ENCODE results near the gene FBXL20. TPM values are rescaled to one million over a fixed set of nuclear protein-coding genes. Genes with fewer than 3 reads are reported as not detected.

The FBXL20 gene
- total and polyA plus RNA-seq, 2 of the 8 experiments (the other 6 are each of a cell fraction or from before 2014, with no cell fraction given) = 5.5 to 11.0 TPM

- H4K20me1 ChIP-seq (replicated peaks in 1 of 2; ENCODE audit: control insufficient read depth in 1 of 2, insufficient read depth in 2 of 2, low read length in 2 of 2) = no peaks in the 10 kb centered on the region
- no peak overlapping the region for H3K14ac ChIP-seq (ENCODE audit: insufficient read length)
- H3K79me2 ChIP-seq (ENCODE audit: control insufficient read depth in 1 of 2, insufficient read depth in 2 of 2, low read length in 2 of 2) = no peaks in the 10 kb centered on the region
- no peak overlapping the region for H2BK5ac ChIP-seq (ENCODE audit: low read depth, low read length)
- no peaks in the 10 kb centered on the region for H3K36me3 ChIP-seq (ENCODE audit: control insufficient read depth in 2 of 4, insufficient read depth in 4 of 4, low read length in 3 of 4)
- no peaks in the 10 kb centered on the region for H3K27me3 ChIP-seq (replicated peaks in 1 of 4; ENCODE audit: control insufficient read depth in 3 of 4, extremely low read depth in 1 of 4, insufficient read depth in 3 of 4, low read length in 3 of 4)
- no peak overlapping the region for H3K56ac ChIP-seq (replicated peaks; ENCODE audit: insufficient read length, low read depth, low read length)
- H2BK120ac ChIP-seq (replicated peaks; ENCODE audit: low read depth, low read length) = no peak overlapping the region
- no peak overlapping the region for H4K8ac ChIP-seq (ENCODE audit: extremely low read depth, insufficient read depth, low read length)
- no peak overlapping the region for H2BK15ac ChIP-seq (ENCODE audit: low read length)
- H3K4ac ChIP-seq (replicated peaks; ENCODE audit: insufficient read length, low read depth, low read length) = no peak overlapping the region
- ChIA-PET CTCF (ENCODE audit: partially characterized antibody) (interaction anchor here (0.8 to 1.3 kb wide), 5 partner anchors 24 to 117 kb away, joined by 3 to 5 read pairs (median 4); no protein-coding TSS in a partner anchor), POLR2A (ENCODE audit: partially characterized antibody) (no interaction called here)
- no peak overlapping the region for H2AFZ ChIP-seq (ENCODE audit: low read length)
- FAIRE-seq = no peak
- no peak overlapping the region for H3K9ac ChIP-seq (replicated peaks in 1 of 4; ENCODE audit: extremely low read depth in 1 of 4, low read depth in 3 of 4, low read length in 3 of 4)
- no peaks in the 10 kb centered on the region for H3K9me3 ChIP-seq (ENCODE audit: insufficient read depth in 2 of 2, low read depth in 1 of 2, low read length in 1 of 2)
- no peak overlapping the region for H3K4me2 ChIP-seq (ENCODE audit: insufficient read depth in 1 of 2, low read depth in 2 of 2, low read length in 2 of 2)
- no peak for DNase-seq (ENCODE audit: low read depth in 1 of 2, low spot score in 2 of 2)
- H2AK5ac ChIP-seq (ENCODE audit: low read depth, low read length) = no peak overlapping the region
- 85% methylated on average over 2 of the region's 2 CpGs; no CpG with 5 or more reads in 1 of the 2 experiments for WGBS, 2 experiments (ENCODE audit: extremely low coverage in 1 of 2, insufficient coverage in 1 of 2, insufficient read length in 1 of 2, insufficient replicate concordance in 2 of 2, low coverage in 1 of 2, low lambda C conversion rate in 2 of 2, missing lambda C conversion rate in 1 of 2)
- no peak overlapping the region for H3K27ac ChIP-seq (ENCODE audit: low read depth, low read length)
- H2BK20ac ChIP-seq (ENCODE audit: low read length) = no peak overlapping the region
- H4K91ac ChIP-seq (replicated peaks; ENCODE audit: insufficient read length, low read length) = no peak overlapping the region
- H3K23me2 ChIP-seq (ENCODE audit: low read depth, low read length) = no peaks in the 10 kb centered on the region
- H3K23ac ChIP-seq (ENCODE audit: insufficient read length) = no peak overlapping the region
- no peak overlapping the region for H4K5ac ChIP-seq (ENCODE audit: insufficient read length, low read depth, low read length)
- H3K18ac ChIP-seq (ENCODE audit: extremely low read depth, low read length) = no peak overlapping the region
- H2BK12ac ChIP-seq (ENCODE audit: low read depth, low read length) = no peak overlapping the region
- H3K79me1 ChIP-seq (ENCODE audit: low read depth, low read length) = no peaks in the 10 kb centered on the region
- H3K4me3 ChIP-seq (ENCODE audit: extremely low read depth in 1 of 4, insufficient read depth in 2 of 4, low read depth in 3 of 4, low read length in 4 of 4) = no peak overlapping the region
- no peaks in the 10 kb centered on the region; a peak in 1 of 7 replicates for H3K4me1 ChIP-seq (replicated peaks in 1 of 4; ENCODE audit: control insufficient read depth in 3 of 4, insufficient read depth in 4 of 4, low read length in 3 of 4)
- no peak for TF ChIP-seq ATF2 (IDR thresholded peaks at IDR 0.05; ENCODE audit: low read length)
- TF ChIP-seq EP300 (IDR thresholded peaks at IDR 0.05; ENCODE audit: borderline replicate concordance in 1 of 2, low read depth in 2 of 2, low read length in 2 of 2) = no peak
- no peak for TF ChIP-seq TCF12 (IDR thresholded peaks at IDR 0.05; ENCODE audit: low read depth, low read length)
- no peak for TF ChIP-seq KDM1A (IDR thresholded peaks at IDR 0.05; ENCODE audit: borderline replicate concordance, low read length)
- no peak for TF ChIP-seq CEBPB (IDR thresholded peaks at IDR 0.05; ENCODE audit: low read depth, low read length)
- no peak for TF ChIP-seq RNF2 (IDR thresholded peaks at IDR 0.05; ENCODE audit: borderline replicate concordance, low read depth, low read length, missing control alignments, poor library complexity, severe bottlenecking)
- no peak for TF ChIP-seq POLR2AphosphoS5 (IDR thresholded peaks at IDR 0.05; ENCODE audit: low read depth, low read length)
Observed at GRCh38 chr17:39352986-39353385, 48.4 kb downstream of the FBXL20 start.

All from H1 (cell line).